ENCODE data around the gene TAS1R2. TPM values are rescaled to one million over a fixed set of nuclear protein-coding genes. Genes with fewer than 3 reads are reported as not detected.

Gene TAS1R2
- total RNA-seq, result not detected

- Histone ChIP-seq H3K27ac (no peak within 1 kb of the TSS), H3K9me3 (no peaks in the 10 kb centered on the region), H3K4me1 (replicated peaks) (no peaks in the 10 kb centered on the region), H3K4me3 (no peak within 1 kb of the TSS), H3K36me3 (no peaks in the 10 kb centered on the region), H3K27me3 (replicated peaks; ENCODE audit: insufficient read depth) (no peaks in the 10 kb centered on the region)
- 50% methylated on average over 4 of the region's 4 CpGs for WGBS
- TF ChIP-seq POLR2A (IDR thresholded peaks at IDR 0.05) (no peak), CTCF (IDR thresholded peaks at IDR 0.05) (no peak), POLR2AphosphoS5 (IDR thresholded peaks at IDR 0.05) (no peak)
- no peak for DNase-seq (ENCODE audit: low spot score)
- intact Hi-C loops (cut with DNase I), result no loop called here
Measured at GRCh38 chr1:18859560-18859959, at the start of gene TAS1R2. TAS1R2 (minus strand) TSS chr1:18859660; CDS start chr1:18859660, 0 bp downstream.

- no peak for DNase-seq (ENCODE audit: low spot score)
- TF ChIP-seq POLR2A (IDR thresholded peaks at IDR 0.05) (no peak), POLR2AphosphoS5 (IDR thresholded peaks at IDR 0.05) (no peak), CTCF (IDR thresholded peaks at IDR 0.05) (no peak)
- 59% methylated on average over 22 of the region's 22 CpGs for WGBS
- Histone ChIP-seq H3K27me3 (replicated peaks; ENCODE audit: insufficient read depth) (no peaks in the 10 kb centered on the region), H3K36me3 (peaks cover 0 to 13% of the 10 kb centered on the region in 2 donors), H3K9me3 (no peaks in the 10 kb centered on the region), H3K27ac (peak overlapping the region; percentile 58 to 68), H3K4me3 (no peak overlapping the region), H3K4me1 (replicated peaks) (peaks cover 22% of the 10 kb centered on the region)
- intact Hi-C loops (cut with DNase I), result loop anchor here (2.0 to 10.0 kb wide), 3 partner anchors 47 to 327 kb away; partner anchors contain the start of gene IFFO2
Measured at GRCh38 chr1:18907917-18908845, 48.7 kb upstream of the TAS1R2 start.

- Histone ChIP-seq H3K4me3 (no peak overlapping the region), H3K27ac (peak overlapping the region; percentile 58 to 68), H3K4me1 (replicated peaks) (peaks cover 22% of the 10 kb centered on the region), H3K36me3 (peaks cover 0 to 13% of the 10 kb centered on the region in 2 donors), H3K9me3 (no peaks in the 10 kb centered on the region), H3K27me3 (replicated peaks; ENCODE audit: insufficient read depth) (no peaks in the 10 kb centered on the region)
- TF ChIP-seq POLR2A (IDR thresholded peaks at IDR 0.05) (no peak), CTCF (IDR thresholded peaks at IDR 0.05) (peak; percentile 75 to 92 (median 89)), POLR2AphosphoS5 (IDR thresholded peaks at IDR 0.05) (peak; percentile 78)
- DNase-seq (ENCODE audit: low spot score), result peak; percentile 55
- intact Hi-C loops (cut with DNase I), result loop anchor here (2.0 to 10.0 kb wide), 3 partner anchors 48 to 328 kb away; partner anchors contain the start of gene IFFO2
- 27% methylated on average over 16 of the region's 16 CpGs for WGBS
Measured at GRCh38 chr1:18907021-18907916, 47.8 kb upstream of the TAS1R2 start.

- Histone ChIP-seq H3K27ac (peak overlapping the region; percentile 84 to 94), H3K4me1 (replicated peaks) (peaks cover 26% of the 10 kb centered on the region), H3K27me3 (replicated peaks; ENCODE audit: insufficient read depth) (no peaks in the 10 kb centered on the region), H3K36me3 (no peaks in the 10 kb centered on the region), H3K4me3 (peak overlapping the region; percentile 71 to 78), H3K9me3 (no peaks in the 10 kb centered on the region)
- intact Hi-C loops (cut with DNase I), result loop anchor here (10.0 kb wide), 2 partner anchors 51 to 331 kb away; partner anchors contain the start of gene IFFO2
- WGBS, result 9% methylated on average over 8 of the region's 8 CpGs
- peak; percentile 21 for TF ChIP-seq POLR2AphosphoS5 (IDR thresholded peaks at IDR 0.05)
- TF ChIP-seq CTCF (IDR thresholded peaks at IDR 0.05), result no peak
- peak; percentile 59 for DNase-seq (ENCODE audit: low spot score)
Measured at GRCh38 chr1:18903291-18903756, 43.9 kb upstream of the TAS1R2 start.

Measured in prostate gland (tissue), 2 donors.